HG03442 (cell line): Measurements from ENCODE around the gene CNIH2.

Source experiments
- ATAC-seq: cut with Tn5 transposase; IDR thresholded peaks from one replicate; pipeline ENCODE4 v1.9.1; 2021; ENCODE audit warnings: mild to moderate bottlenecking, moderate library complexity; ENCODE audit not compliant: unreplicated experiment

The CNIH2 gene

DNA sequence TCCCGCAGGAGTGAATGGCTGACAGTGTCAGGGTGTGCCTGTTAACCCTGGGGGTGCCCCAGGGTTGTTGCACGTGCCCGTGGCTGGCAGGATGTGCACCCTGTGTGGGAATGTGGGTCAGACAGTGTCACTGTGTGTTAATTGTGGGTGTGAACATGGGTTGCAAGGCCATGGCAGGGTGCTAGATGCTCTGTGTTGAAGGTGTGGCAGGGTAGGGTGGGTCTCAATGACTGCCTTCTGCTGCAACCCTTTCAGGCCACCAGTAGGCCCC, 50.0 kb downstream of the CNIH2 start:
- ATAC-seq, result no peak

DNA sequence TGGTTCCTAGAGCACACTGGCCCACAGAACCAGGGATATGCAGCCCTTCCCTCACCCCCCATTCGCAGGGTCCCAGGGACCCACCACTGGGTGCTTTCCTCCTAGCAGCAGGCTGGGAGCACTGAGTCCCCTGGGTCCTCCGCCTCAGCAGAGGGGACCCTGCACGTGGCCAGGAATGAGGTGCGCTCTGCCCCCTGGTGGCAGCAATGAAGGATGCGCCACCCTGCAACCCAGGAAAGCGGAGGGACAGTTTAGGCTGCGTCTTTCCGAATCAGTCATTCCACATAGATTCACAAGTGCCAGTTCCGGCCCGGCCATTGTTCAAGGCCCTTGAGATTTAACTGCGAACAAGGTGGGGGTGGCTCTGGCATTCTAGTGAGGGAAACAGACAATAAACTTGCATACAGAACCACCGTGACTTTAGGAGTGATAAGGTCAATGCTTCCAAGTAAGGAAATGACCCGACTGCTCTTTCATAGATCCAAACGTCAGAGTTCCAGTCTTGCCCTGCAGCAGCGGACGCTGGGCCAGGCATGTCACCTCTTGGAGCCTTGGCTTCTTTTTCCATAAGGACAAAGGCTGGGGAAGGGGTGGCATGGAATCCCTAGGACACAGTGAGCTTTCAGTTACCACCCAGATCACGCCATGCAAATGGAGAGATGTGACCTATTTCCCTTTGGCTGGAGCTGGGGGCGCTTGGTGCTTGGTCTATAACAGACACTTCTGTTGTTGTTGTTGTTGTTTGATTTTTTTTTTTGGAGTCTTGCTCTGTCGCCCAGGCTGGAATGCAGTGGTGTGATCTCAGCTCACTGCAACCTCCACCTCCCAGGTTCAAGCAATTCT, 50.5 kb downstream of the CNIH2 start:
- ATAC-seq, result no peak

DNA sequence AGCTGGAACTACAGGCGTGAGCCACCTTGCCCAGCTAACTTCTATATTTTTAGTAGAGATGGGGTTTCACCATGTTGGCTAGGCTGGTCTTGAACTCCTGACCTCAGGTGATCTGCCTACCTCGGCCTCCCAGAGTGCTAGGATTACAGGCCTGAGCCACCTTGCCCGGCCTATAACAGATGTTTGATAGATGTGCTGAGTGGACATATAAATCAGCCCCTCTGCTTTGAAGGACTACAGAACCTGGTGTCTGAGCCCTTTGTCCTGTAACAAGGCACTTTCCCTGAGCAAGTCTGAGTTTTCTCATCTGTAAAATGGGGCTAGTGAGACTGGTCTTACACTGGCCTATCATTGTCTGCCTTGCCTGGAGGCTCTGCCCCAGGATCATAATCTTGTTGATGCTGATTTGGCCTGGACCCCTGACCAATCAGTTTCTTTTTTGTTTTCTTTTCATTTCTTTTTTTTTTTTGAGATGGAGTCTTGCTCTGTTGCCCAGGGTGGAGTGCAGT, 51.2 kb downstream of the CNIH2 start:
- ATAC-seq, result no peak

DNA sequence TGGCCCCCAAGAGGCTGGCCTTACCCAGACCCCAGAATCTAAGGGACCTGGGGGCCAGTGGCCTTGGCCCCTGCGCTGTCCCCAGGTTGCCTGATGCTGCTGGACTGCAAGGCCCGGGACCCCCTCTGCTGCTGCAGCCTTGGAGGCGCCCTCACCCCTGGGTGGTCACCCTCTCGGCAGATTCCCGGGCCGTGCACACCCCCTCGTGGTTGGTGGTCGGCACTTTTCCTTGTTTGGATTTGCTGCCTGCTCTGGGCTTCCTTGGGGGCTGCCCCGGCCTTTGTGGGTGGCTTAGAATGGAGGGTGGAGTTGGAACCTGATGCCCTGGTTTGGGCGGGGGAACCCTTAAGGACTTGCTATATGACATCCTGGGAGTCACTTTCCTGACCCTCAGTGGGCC, 53.0 kb downstream of the CNIH2 start:
- ATAC-seq, result no peak

GRCh38 chr11:66331542-66332370, 53.8 kb downstream of the CNIH2 start:
- no peak for ATAC-seq

DNA sequence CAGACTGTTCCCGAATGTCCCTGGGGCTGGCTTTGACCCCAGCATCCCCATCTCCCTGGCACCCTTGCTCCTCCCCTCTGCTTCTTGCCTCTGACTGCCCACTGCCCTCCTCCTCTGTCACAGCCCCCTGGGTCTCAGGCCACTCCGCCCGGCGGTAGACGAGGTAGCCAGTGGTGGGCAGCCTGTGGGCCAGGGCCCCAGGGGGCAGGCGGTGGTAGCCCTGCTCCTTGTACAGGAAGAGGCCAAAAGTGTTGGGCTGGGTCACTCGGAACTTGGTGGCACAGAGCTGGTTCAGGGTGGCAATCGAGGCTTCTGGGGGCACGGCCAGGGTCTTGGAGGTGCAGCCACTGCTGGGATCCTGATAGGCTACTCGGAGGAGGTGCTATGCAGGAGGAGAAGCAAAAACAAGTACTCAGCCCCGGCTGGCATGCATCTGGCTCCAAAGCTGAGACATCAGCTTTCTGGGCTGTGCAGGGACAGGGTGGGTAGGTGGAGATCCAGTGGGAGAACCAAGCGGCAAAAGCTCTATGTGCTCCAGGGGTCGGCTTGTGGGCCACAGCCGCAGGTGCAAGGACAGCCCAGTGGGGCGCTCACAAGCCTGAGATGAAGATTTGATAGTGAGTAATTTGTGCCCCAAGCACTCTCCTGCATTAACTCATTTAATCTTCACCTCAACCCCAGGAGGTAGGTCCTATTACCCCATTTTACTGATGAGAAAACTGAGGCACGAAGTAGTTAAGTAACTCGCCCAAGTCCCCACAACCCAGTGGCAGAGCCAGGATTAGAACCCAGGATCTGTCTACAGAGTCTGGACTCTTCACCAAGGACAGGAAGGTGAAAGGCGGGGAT, 54.6 kb downstream of the CNIH2 start:
- ATAC-seq, result no peak

GRCh38 chr11:66333220-66333877, 55.4 kb downstream of the CNIH2 start:
- ATAC-seq, result no peak
